ENCODE results near the gene MTSS2. TPM values are rescaled to one million over a fixed set of nuclear protein-coding genes. Genes with fewer than 3 reads are reported as not detected.

MTSS2 gene
- total and polyA plus RNA-seq, 2 of the 8 experiments (the other 6 are each of a cell fraction or from before 2014, with no cell fraction given) = 23.3 to 36.7 TPM

DNA sequence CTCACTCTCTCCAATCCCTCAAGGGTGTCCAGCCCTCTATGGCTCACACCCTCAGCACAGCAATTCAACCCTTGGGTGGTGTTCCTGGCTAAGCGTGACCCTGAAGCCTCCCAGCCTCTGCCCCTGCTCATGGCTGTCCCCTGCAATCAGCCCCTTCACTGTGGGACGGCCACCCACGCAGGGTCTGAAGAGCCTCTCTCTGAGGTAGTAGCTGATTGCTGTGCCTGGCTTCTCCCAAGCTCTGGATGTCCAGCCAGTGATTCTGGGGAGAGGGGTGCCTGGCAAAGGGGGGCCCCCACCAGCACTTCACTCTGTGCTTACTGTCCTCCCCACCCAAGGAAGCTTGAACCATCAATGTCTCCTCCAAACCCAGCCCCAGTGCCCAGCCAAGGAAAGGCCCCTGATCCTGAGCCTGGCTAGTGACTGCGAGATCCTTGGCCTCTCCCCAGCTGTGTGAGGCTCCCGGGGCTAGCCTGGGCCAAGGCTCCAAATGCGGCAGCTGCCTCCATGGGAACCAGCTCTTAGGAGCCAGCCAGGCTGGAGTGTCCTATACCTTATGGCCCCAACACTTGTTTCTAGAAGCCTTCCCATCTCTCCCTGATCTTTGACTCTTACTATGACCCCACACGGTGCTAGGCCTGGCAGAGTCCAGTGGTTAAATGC is 9.9 kb downstream of the MTSS2 start (continued):
- TF ChIP-seq, protein P1, sequence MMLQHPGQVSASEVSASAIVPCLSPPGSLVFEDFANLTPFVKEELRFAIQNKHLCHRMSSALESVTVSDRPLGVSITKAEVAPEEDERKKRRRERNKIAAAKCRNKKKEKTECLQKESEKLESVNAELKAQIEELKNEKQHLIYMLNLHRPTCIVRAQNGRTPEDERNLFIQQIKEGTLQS (IDR thresholded peaks at IDR 0.05; ENCODE audit: insufficient read depth, low read depth, low read length) = no peak
- TF ChIP-seq TAF7 (optimal IDR thresholded peaks at IDR 0.05; ENCODE audit: borderline replicate concordance, low read depth, low read length) (no peak), CBX8 (IDR thresholded peaks at IDR 0.05; ENCODE audit: borderline replicate concordance, low read depth, low read length) (no peak), SUZ12 (IDR thresholded peaks at IDR 0.05; ENCODE audit: low read length) (no peak)

Measured in H1 (cell line).